GM10248 (cell line): ENCODE data around the gene SSRP1.

Experiments used
- CTCF ChIA-PET: fragments of 300-600 bp; sonication (Branson Sonifier 250); formaldehyde crosslinking; extraction: SDS; loops from one replicate; lab custom pipeline; 2021; ENCODE audit warnings: antibody characterized with exemption; lab: Yijun Ruan, JAX
- POLR2A ChIA-PET: fragments of 350-650 bp; sonication (Branson Sonifier 250); formaldehyde crosslinking; extraction: SDS; loops from one replicate; lab custom pipeline; 2020; ENCODE audit warnings: antibody characterized with exemption; lab: Yijun Ruan, JAX
- DNase-seq: peaks from one replicate; pipeline ENCODE4 v3.0.0; 2012; ENCODE audit errors: extremely low spot score
- CTCF ChIP-seq: IDR thresholded peaks from 2 replicates; pipeline ENCODE4 v1.5.1; 2012; ENCODE audit warnings: mild to moderate bottlenecking, low read depth; ENCODE audit errors: extremely low read depth, missing control alignments, control extremely low read depth

SSRP1 gene

GRCh38 chr11:57322256-57323166, 13.2 kb downstream of the SSRP1 start:
- CTCF ChIA-PET: interaction anchor here (1.4 to 2.2 kb wide), 4 partner anchors 11 to 73 kb away, joined by 3 to 9 read pairs (median 5); partner anchors contain the start of gene SSRP1

GRCh38 chr11:57321388-57322255, 14.1 kb downstream of the SSRP1 start:
- CTCF ChIA-PET: interaction anchor here (0.8 to 2.2 kb wide), 6 partner anchors 10 to 72 kb away, joined by 3 to 9 read pairs (median 4); partner anchors contain the start of gene SSRP1
- POLR2A ChIA-PET: interaction anchor here (1.0 kb wide), 1 partner anchor 12 kb away, joined by 4 read pairs; no protein-coding TSS in a partner anchor
- no peak for DNase-seq
- no peak for TF ChIP-seq CTCF

More at GRCh38 chr11:57322256-57323166, 13.2 kb downstream of the SSRP1 start:
- no peak for TF ChIP-seq CTCF
- POLR2A ChIA-PET: interaction anchor here (1.0 kb wide), 1 partner anchor 13 kb away, joined by 4 read pairs; no protein-coding TSS in a partner anchor
- DNase-seq: no peak

GRCh38 chr11:57320719-57321387, 14.8 kb downstream of the SSRP1 start:
- DNase-seq: no peak
- TF ChIP-seq CTCF: no peak
- ChIA-PET POLR2A (interaction anchor here (1.0 kb wide), 1 partner anchor 12 kb away, joined by 4 read pairs; no protein-coding TSS in a partner anchor), CTCF (interaction anchor here (0.8 to 2.2 kb wide), 5 partner anchors 9 to 71 kb away, joined by 3 to 9 read pairs (median 3); no protein-coding TSS in a partner anchor)

- TF ChIP-seq CTCF: no peak
- ChIA-PET POLR2A (no interaction called here), CTCF (interaction anchor here (1.8 to 2.2 kb wide), 2 partner anchors 8 to 25 kb away, joined by 6 to 9 read pairs; no protein-coding TSS in a partner anchor)
- DNase-seq: no peak
Observed at GRCh38 chr11:57320067-57320718, 15.5 kb downstream of the SSRP1 start.

- TF ChIP-seq CTCF: no peak
- POLR2A ChIA-PET: interaction anchor here (1.0 kb wide), 1 partner anchor 17 kb away, joined by 4 read pairs; the partner anchor contains the start of gene SSRP1
- no peak for DNase-seq
- CTCF ChIA-PET: interaction anchor here (1.3 to 1.5 kb wide), 3 partner anchors 16 to 32 kb away, joined by 3 to 4 read pairs (median 3); no protein-coding TSS in a partner anchor
Observed at GRCh38 chr11:57318178-57318577, 17.5 kb downstream of the SSRP1 start.
